ENCODE measurements around the gene XCR1.

XCR1 gene

GRCh38 chr3:46024131-46024530 lies 3.2 kb downstream of the XCR1 start:
- no peak for TF ChIP-seq CTCF (conservative IDR thresholded peaks at IDR 0.05)
- TF ChIP-seq ZFX (IDR thresholded peaks at IDR 0.05): no peak
- H3K27ac ChIP-seq: no peak overlapping the region

GRCh38 chr3:46022909-46023785 lies 4.1 kb downstream of the XCR1 start:
- TF ChIP-seq CTCF (conservative IDR thresholded peaks at IDR 0.05): no peak
- TF ChIP-seq ZFX (IDR thresholded peaks at IDR 0.05): no peak
- no peak overlapping the region for H3K27ac ChIP-seq

- TF ChIP-seq ZFX (IDR thresholded peaks at IDR 0.05): no peak
- no peak for TF ChIP-seq CTCF (conservative IDR thresholded peaks at IDR 0.05)
- H3K27ac ChIP-seq: no peak overlapping the region
Measured at GRCh38 chr3:46021516-46021915, 5.8 kb downstream of the XCR1 start.

- no peak for TF ChIP-seq CTCF (conservative IDR thresholded peaks at IDR 0.05)
- TF ChIP-seq ZFX (IDR thresholded peaks at IDR 0.05): no peak
- H3K27ac ChIP-seq: no peak overlapping the region
Measured at GRCh38 chr3:46020766-46021510, 6.3 kb downstream of the XCR1 start.

GRCh38 chr3:46019707-46020106 lies 7.6 kb downstream of the XCR1 start:
- H3K27ac ChIP-seq: no peak overlapping the region
- no peak for TF ChIP-seq CTCF (conservative IDR thresholded peaks at IDR 0.05)

- H3K27ac ChIP-seq: no peak overlapping the region
- TF ChIP-seq CTCF (conservative IDR thresholded peaks at IDR 0.05) (no peak), ZFX (IDR thresholded peaks at IDR 0.05) (no peak)
Measured at GRCh38 chr3:46017720-46018119, 9.6 kb downstream of the XCR1 start.

Measured in C4-2B (cell line).